Fibroblast of lung (primary cell): ENCODE measurements around the gene SERGEF. TPM values are rescaled to one million over a fixed set of nuclear protein-coding genes. Genes with fewer than 3 reads are reported as not detected.

Experiments
- DNase-seq, 2 donors: peaks; one replicate each; pipeline versions ENCODE4 v3.0.0 to v3.0.0-alpha.2; 2010; ENCODE audit warnings: low read depth in 2 of 2
- H2AFZ ChIP-seq: 2 replicates; pipeline ENCODE4 v1.5.1; 2012; ENCODE audit warnings: low read length, control low read depth, inconsistent platforms
- H3K27ac ChIP-seq: 2 replicates; pipeline ENCODE4 v1.5.1; 2011; ENCODE audit warnings: low read length, control low read depth; ENCODE audit not compliant: insufficient read depth
- H3K27me3 ChIP-seq: 2 replicates; pipeline ENCODE4 v1.5.1; 2011; ENCODE audit warnings: mild to moderate bottlenecking, low read length; ENCODE audit not compliant: control insufficient read depth, insufficient read depth
- H3K36me3 ChIP-seq: 2 replicates; pipeline ENCODE4 v1.5.1; 2011; ENCODE audit warnings: low read length; ENCODE audit not compliant: control insufficient read depth, insufficient read depth
- H3K4me1 ChIP-seq: 2 replicates; pipeline ENCODE4 v1.5.1; 2011; ENCODE audit warnings: low read length; ENCODE audit not compliant: control insufficient read depth, insufficient read depth; ENCODE audit errors: extremely low read depth
- H3K4me2 ChIP-seq: 2 replicates; pipeline ENCODE4 v1.5.1; 2011; ENCODE audit warnings: low read length, control low read depth; ENCODE audit not compliant: insufficient read depth; ENCODE audit errors: extremely low read depth
- H3K4me3 ChIP-seq, 4 experiments: fragments of 200-600 bp in 1 of 4; sonication (generic) in 1 of 4; replicated peaks in 1 of 4; 2 replicates each; pipeline ENCODE4 v1.5.1; 2011 to 2016; ENCODE audit warnings: low read length in 4 of 4, low read depth in 3 of 4, mild to moderate bottlenecking in 3 of 4, control low read depth in 2 of 4, inconsistent platforms in 1 of 4, mixed read lengths in 1 of 4; ENCODE audit not compliant: insufficient read depth in 1 of 4; ENCODE audit errors: control extremely low read depth in 1 of 4
- H3K79me2 ChIP-seq: 2 replicates; pipeline ENCODE4 v1.5.1; 2012; ENCODE audit warnings: mild to moderate bottlenecking, low read length, inconsistent platforms; ENCODE audit not compliant: control insufficient read depth, insufficient read depth
- H3K9ac ChIP-seq: 2 replicates; pipeline ENCODE4 v1.5.1; 2011; ENCODE audit warnings: mild to moderate bottlenecking, low read length, control low read depth; ENCODE audit not compliant: insufficient read depth
- H3K9me3 ChIP-seq: 2 replicates; pipeline ENCODE4 v1.5.1; 2012; ENCODE audit warnings: low read depth, low read length; ENCODE audit not compliant: control insufficient read depth, insufficient read depth
- H4K20me1 ChIP-seq: 2 replicates; pipeline ENCODE4 v1.5.1; 2011; ENCODE audit warnings: low read length; ENCODE audit not compliant: control insufficient read depth, insufficient read depth; ENCODE audit errors: extremely low read depth
- EZH2 ChIP-seq: IDR thresholded peaks from 2 replicates; pipeline ENCODE4 v1.5.1; 2012; ENCODE audit warnings: low read length, control low read depth, mild to moderate bottlenecking; ENCODE audit errors: missing control alignments
- polyA plus RNA-seq, 2 donors: library from polyadenylated mRNA; depleted of rRNA in 1 of 2; stranded (reverse) in 1 of 2; unstranded in 1 of 2; fragments of >200 nt; gene quantifications; 2 replicates each; pipeline ENCODE4 v1.2.1, GENCODE V29; 2011 to 2012; ENCODE audit warnings: missing spikeins in 1 of 2
- total RNA-seq: library from RNA; depleted of rRNA; stranded (reverse); fragments of >200 nt; gene quantifications from 2 replicates; pipeline ENCODE4 v1.2.1, GENCODE V29; 2014
- TF ChIP-seq, protein P1 (sequence below), 2 donors: IDR thresholded peaks in 1 of 2; conservative IDR thresholded peaks in 1 of 2; 1 replicate in 1 of 2; 2 replicates in 1 of 2; pipeline ENCODE4 v1.5.1; 2011 to 2012; ENCODE audit warnings: low read length in 2 of 2, control low read depth in 1 of 2, inconsistent platforms in 1 of 2, low read depth in 1 of 2, mild to moderate bottlenecking in 1 of 2

The SERGEF gene
- total and polyA plus RNA-seq, 2 donors (not counting 1 experiment from before 2014, with no cell fraction given): 14.5 to 38.5 TPM

GRCh38 chr11:17770917-17771316, 241.9 kb downstream of the SERGEF start:
- DNase-seq: peak in 1 of 2 donors; percentile 37
- H3K79me2 ChIP-seq: no peaks in the 10 kb centered on the region

GRCh38 chr11:17770048-17770652, 242.7 kb downstream of the SERGEF start:
- H4K20me1 ChIP-seq: no peaks in the 10 kb centered on the region
- DNase-seq: no peak
- H3K27ac ChIP-seq: no peak overlapping the region
- H3K4me2 ChIP-seq: no peak overlapping the region
- no peak overlapping the region for H2AFZ ChIP-seq
- H3K9ac ChIP-seq: no peak overlapping the region
- no peak overlapping the region for H3K4me3 ChIP-seq
- H3K36me3 ChIP-seq: no peaks in the 10 kb centered on the region
- H3K9me3 ChIP-seq: no peaks in the 10 kb centered on the region
- H3K4me1 ChIP-seq: no peaks in the 10 kb centered on the region
- no peaks in the 10 kb centered on the region for H3K27me3 ChIP-seq
- TF ChIP-seq, protein P1, sequence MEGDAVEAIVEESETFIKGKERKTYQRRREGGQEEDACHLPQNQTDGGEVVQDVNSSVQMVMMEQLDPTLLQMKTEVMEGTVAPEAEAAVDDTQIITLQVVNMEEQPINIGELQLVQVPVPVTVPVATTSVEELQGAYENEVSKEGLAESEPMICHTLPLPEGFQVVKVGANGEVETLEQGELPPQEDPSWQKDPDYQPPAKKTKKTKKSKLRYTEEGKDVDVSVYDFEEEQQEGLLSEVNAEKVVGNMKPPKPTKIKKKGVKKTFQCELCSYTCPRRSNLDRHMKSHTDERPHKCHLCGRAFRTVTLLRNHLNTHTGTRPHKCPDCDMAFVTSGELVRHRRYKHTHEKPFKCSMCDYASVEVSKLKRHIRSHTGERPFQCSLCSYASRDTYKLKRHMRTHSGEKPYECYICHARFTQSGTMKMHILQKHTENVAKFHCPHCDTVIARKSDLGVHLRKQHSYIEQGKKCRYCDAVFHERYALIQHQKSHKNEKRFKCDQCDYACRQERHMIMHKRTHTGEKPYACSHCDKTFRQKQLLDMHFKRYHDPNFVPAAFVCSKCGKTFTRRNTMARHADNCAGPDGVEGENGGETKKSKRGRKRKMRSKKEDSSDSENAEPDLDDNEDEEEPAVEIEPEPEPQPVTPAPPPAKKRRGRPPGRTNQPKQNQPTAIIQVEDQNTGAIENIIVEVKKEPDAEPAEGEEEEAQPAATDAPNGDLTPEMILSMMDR (conservative IDR thresholded peaks at IDR 0.05 in 1 of 2, IDR thresholded peaks at IDR 0.05 in 1 of 2; ENCODE audit: low read depth in 1 of 2, low read length in 2 of 2): no peak
- no peak for TF ChIP-seq EZH2
- H3K79me2 ChIP-seq: no peaks in the 10 kb centered on the region

More at GRCh38 chr11:17770917-17771316, 241.9 kb downstream of the SERGEF start:
- no peak overlapping the region for H3K4me2 ChIP-seq
- H3K36me3 ChIP-seq: no peaks in the 10 kb centered on the region
- H3K9me3 ChIP-seq: no peaks in the 10 kb centered on the region
- H3K27ac ChIP-seq: no peak overlapping the region
- no peak overlapping the region for H3K4me3 ChIP-seq
- no peaks in the 10 kb centered on the region for H4K20me1 ChIP-seq
- no peak overlapping the region for H2AFZ ChIP-seq
- H3K9ac ChIP-seq: no peak overlapping the region
- no peaks in the 10 kb centered on the region for H3K27me3 ChIP-seq
- TF ChIP-seq EZH2: no peak
- TF ChIP-seq, protein P1 (conservative IDR thresholded peaks at IDR 0.05 in 1 of 2, IDR thresholded peaks at IDR 0.05 in 1 of 2; ENCODE audit: low read depth in 1 of 2, low read length in 2 of 2): peak; percentile 33 to 38
- no peaks in the 10 kb centered on the region for H3K4me1 ChIP-seq

DNA sequence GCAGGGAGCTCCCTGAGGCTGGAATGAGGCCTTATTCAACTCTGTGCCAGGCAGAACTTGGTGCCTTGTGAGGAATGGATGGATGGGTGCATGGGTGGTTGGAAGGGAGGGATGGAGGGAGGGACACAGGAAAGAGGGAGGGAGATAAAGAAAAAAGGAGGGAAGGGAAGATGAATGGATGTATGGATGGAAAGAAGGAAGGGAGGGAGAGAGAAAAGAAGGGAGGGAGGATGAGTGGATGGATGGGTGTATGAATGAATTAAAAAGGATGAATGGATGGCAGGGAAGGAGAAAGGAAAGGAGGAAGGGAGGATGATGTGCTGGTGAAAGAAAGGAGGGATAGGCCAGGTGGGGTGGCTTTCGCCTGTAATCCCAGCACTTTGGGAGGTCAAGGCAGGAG, 243.6 kb downstream of the SERGEF start:
- no peaks in the 10 kb centered on the region for H3K79me2 ChIP-seq

More for the DNA sequence above, 243.6 kb downstream of the SERGEF start:
- no peaks in the 10 kb centered on the region for H3K36me3 ChIP-seq
- no peaks in the 10 kb centered on the region for H3K27me3 ChIP-seq
- no peak overlapping the region for H3K4me3 ChIP-seq
- no peak overlapping the region for H3K27ac ChIP-seq
- H4K20me1 ChIP-seq: no peaks in the 10 kb centered on the region
- H3K4me1 ChIP-seq: no peaks in the 10 kb centered on the region
- H2AFZ ChIP-seq: no peak overlapping the region
- no peak overlapping the region for H3K4me2 ChIP-seq
- no peak for TF ChIP-seq EZH2
- TF ChIP-seq, protein P1 (conservative IDR thresholded peaks at IDR 0.05 in 1 of 2, IDR thresholded peaks at IDR 0.05 in 1 of 2; ENCODE audit: low read depth in 1 of 2, low read length in 2 of 2): no peak
- no peaks in the 10 kb centered on the region for H3K9me3 ChIP-seq
- H3K9ac ChIP-seq: no peak overlapping the region
- DNase-seq: no peak
